Left lobe of liver (tissue), 2 donors: ENCODE measurements around the gene ZNF879. TPM values are rescaled to one million over a fixed set of nuclear protein-coding genes. Genes with fewer than 3 reads are reported as not detected.
A peak's percentile ranks its signal among the peaks of the same experiment; 100 is the strongest.

Experiments
- ATAC-seq: fragments of 200-7000 bp; cut with Tn5 transposase; one replicate; pipeline ENCODE4 v1.9.1; 2020; ENCODE audit warnings: mild to moderate bottlenecking, moderate library complexity
- DNase-seq: peaks from one replicate; pipeline ENCODE4 v3.0.0-alpha.2; 2020; ENCODE audit warnings: low spot score
- total RNA-seq: library from RNA; stranded (reverse); gene quantifications from one replicate; pipeline ENCODE4 v1.2.1, GENCODE V29; 2021
- donor health status: DM: no; HTN: no; CAD: no; lungs with moderate emphysema.
- donor health status: DM: no; HTN: yes; CAD: no.

ZNF879 gene
- total RNA-seq, 1 donor from 2014 or later = 0.98 TPM

DNA sequence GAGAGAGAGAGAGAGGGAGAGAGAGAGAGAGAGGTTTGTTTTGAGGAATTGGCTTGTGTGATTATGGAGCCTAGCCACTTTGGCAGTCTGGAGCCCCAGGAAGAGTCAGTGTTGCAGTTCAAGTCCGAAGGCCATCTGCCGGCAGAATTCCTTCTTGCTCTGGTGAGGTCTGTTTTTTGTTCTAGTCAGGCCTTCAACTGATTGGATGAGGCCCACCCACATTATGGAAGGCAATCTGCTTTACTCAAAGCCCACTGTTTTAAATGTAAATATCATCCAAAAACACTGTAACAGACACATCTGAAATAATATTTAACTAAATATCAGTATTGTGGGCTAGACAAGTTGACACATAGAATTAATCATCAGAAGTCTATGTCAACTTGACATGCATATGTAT, 17.0 kb upstream of the ZNF879 start:
- no peak for DNase-seq
- ATAC-seq = no peak

DNA sequence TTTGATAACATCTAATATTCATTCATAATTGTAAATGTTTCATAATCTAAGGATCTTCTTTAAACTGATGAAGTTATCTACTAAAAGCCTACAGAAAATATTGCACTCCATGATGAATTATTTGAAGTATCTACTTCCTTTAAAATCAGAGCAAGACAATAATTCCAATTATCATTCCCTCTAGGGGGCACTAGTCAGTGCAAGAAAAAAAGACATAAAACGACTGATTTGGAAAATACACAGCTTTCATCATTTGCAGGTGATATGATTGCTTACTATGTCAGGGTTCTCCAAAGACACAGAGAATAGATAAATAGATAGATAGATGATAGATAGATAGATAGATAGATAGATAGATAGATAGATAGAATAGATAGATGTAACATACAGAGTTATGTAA, 14.9 kb upstream of the ZNF879 start:
- DNase-seq (no peak), ATAC-seq (no peak)

DNA sequence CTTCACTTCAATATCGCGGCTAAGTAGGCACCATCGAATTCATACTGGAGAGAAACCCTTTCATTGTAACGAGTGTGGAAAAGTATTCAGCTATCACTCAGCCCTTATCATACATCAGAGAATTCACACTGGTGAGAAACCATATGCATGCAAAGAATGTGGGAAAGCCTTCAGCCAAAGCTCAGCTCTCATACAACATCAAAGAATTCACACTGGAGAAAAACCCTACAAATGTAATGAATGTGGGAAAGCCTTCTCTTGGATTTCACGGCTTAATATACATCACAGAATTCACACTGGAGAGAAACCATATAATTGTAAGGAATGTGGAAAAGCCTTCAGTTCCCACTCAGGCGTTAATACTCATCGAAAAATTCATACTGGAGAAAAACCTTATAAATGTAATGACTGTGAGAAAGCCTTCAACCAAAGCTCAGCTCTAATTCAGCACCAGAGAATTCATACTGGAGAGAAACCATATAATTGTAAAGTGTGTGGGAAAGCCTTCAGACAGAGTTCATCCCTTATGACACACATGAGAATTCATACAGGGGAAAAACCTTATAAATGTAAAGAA, 9.5 kb downstream of the ZNF879 start:
- DNase-seq (no peak), ATAC-seq (no peak)

DNA sequence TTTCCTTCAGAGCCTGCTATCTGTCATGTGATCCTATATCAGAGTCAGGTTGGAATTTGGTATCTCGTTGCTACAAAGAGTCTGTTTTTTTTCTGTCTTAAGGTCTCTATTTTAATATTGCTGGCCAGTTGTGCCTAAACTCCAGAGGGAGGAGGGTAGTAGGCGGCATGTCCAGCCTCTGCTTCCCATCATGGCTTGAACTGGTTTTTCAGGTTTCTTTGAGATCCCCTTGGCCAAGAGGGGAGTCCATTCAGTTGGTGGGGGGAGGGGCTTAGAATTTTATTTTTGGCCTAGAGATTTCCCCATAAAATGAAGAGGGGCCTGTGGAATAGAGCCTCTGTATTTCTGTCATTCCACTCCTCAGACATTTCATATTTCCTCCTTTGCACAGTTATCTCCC, 21.2 kb downstream of the ZNF879 start:
- ATAC-seq (no peak), DNase-seq (no peak)

DNA sequence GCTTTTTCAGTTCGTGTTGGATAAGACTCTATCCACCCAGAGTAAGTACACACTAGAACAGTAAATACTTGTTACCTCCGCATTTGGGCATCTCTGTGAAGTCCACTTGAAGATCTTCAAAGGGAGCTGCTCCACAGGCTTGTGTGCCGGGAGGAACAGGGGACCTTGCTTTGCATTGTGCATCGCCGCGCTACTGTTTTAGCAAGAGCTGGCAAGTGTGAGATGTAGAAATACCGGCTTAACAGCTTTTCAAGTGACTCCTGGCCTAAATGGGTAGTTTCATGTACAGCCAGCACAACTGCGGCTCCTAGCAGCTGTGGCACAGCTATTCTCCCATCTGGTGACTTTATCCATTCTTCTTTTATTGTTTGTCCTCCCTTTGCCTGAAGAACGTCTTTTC, 28.2 kb downstream of the ZNF879 start:
- DNase-seq = no peak
- ATAC-seq = no peak

DNA sequence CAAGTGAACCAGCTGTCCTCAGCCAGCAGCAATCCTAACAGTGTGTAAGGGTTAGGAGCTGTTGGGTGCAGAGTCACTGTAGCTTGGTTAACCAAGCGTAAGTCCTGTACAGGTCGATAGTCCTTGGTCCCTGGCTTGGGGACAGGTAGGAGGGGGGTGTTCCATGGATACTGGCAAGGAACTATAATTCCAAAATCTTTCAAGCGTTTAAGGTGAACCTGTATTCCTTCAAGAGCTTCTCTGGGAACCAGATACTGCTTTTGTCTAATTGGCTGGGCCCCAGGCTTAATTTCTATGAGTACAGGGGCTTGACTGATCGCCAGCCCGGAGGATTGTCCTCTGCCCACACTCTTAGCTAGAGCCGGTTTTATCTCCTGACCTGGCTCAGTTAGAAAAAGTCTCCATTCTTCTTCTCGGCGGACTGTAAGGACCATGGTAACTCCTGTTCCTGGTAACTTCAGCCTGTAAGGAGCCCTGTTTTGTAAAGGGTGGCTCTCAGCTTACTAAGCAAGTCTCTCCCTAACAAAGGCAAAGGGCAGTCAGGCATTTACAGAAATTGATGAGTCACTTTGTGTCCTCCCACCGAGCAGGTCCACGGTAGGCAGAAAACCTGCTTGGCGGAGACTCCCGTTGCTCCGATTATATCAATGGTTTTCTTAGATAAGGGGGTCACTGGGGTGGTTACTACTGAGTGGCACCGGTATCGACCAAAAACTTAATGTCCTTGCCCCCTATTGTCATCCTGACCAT, 30.6 kb downstream of the ZNF879 start:
- DNase-seq = no peak
- no peak for ATAC-seq

DNA sequence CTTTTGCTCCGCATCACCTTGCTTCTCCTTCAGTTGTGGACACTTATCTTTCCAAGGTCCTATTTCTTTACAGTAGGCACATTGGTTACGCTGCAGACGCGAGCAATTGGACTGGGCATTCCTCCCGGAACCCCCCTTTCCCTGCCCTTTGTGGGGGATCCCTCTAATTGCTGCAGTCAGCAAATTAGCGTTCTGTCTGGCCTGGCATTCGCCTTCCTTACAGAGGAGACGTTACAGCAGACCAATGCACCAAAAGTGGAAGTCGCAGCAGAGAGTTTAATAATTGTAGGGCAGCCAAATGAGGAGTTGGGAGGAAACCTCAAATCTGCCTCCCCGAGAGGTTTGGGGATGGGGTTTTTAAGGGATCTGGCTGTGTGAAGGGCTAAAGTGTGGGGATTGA, 31.3 kb downstream of the ZNF879 start:
- ATAC-seq = no peak
- no peak for DNase-seq

DNA sequence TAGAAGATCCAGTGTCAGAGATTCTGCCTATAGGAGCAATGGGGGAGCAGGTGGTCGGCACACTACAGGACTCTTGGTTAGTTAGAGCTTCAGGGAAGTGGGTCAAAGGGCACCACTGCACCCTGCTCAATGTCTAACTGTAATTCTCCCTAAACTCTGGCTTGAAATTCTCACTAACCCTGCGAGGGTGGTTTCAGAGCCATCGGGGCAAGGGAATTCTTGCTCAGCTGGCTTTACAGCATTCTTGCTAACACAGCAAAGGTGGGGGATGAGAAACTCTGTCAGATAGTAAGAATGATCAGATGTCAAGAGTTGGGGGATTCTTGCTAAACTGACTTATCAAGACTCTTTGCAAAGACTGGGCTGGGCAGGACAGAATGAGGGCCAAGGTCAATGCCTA, 31.8 kb downstream of the ZNF879 start:
- ATAC-seq (no peak), DNase-seq (no peak)

DNA sequence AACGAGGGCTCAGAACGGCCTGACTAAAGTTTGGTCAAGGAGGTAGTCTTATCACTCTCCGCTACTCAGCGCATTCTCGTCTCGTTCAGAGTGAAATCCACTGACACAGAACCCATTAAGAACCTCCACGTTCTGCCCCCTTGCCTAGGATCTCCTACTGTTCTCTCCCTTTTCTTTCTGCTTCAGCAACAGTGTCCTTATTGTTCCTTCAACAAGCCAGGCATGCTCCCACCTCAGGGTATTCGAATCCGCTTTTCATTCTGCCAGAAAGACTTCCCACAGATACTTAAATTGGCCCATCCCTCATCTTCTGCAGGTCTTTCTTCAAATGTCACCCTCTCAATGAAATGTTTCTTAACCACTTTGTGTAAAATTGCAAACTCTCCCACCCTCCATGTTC, 32.2 kb downstream of the ZNF879 start:
- ATAC-seq = no peak
- no peak for DNase-seq

DNA sequence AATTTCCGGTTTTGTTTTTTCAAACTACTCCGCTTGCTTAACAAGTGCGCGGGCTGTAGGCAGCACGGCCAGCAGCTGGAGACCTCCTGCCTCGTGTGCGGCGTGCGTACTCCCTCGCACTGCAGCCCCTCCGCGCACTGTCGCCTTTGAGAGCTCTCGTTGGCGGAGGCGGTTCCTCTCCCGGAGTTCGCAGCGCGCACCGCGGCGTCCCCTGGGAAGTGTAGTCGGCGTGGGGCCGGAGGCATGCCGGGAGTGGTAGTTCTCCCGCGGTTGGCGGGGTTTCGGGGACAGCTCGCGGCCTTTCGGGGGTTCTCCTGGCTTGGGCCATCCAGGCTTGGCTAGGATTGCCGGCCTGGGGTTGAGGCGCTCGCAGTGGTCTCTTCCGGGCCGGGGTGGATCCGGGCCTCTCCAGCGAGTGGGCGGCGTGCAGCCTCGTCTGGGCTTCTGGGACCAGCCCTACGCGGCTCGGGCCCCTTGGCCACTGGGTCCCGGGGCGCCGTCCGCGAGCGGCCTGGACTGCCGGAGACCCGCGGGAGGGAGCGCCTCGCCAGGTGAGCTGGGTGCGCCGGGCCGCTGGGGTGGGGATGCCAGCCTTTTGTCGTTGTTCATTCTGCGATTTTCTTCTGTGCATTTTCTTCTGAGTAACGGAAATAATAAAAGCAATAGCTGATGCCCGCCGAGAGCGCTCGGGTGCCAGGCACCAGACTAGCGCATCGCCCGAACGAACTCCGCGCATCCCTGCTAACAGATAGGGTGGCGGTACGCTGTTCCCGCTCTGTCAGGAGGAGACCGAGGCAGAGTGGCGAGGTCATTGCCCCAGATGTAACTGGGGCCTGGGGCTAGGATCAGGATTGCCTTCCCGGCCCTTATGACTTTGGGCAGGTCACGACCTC, 36.8 kb downstream of the ZNF879 start, which contains the start of gene ZNF354C:
ZNF354C (plus strand) TSS at position 258 of the 893 bp plus-strand sequence. CDS start 1,696 bp downstream, outside the sequence.
- ATAC-seq = peak; percentile 99
- DNase-seq = peak; percentile 90

DNA sequence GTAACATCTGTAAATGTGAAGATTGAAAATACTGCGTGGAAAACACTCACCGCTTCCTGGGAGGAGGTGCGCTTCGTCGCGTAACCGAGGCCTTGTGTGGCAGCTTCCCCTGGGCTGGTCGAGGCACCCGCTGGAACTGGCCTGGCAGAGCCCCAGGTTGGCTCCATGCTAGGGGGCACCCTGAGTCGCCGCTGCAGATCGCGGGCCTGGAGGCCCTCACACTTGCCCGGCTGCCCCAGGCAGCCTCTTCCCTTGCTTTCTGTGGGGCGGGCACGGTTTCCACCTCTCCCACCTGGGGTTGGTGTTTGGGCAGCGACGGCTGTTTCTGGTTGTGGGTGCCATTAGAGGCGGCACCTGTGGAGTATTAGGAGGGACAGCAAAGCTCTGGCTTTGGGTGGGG, 37.4 kb downstream of the ZNF879 start:
- DNase-seq (no peak), ATAC-seq (no peak)

DNA sequence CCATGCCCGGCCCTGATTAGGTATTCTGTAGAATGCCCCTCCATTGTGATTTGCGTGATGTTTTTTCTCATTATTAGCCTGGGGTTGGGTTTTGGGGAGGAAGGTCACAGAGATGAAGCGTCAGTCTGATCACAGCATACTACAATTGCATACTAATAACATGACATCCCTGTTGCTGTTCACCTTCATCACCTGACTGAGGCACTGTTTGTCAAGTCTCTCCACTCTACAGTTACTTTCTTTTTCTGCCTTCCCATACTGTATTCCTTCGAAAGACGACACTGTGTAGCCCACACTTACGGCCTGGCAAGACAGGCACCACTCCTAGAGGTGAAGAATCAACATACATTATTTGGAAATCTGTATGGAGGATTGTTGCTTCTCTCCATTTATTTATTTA, 42.1 kb downstream of the ZNF879 start:
- ATAC-seq (no peak), DNase-seq (no peak)

DNA sequence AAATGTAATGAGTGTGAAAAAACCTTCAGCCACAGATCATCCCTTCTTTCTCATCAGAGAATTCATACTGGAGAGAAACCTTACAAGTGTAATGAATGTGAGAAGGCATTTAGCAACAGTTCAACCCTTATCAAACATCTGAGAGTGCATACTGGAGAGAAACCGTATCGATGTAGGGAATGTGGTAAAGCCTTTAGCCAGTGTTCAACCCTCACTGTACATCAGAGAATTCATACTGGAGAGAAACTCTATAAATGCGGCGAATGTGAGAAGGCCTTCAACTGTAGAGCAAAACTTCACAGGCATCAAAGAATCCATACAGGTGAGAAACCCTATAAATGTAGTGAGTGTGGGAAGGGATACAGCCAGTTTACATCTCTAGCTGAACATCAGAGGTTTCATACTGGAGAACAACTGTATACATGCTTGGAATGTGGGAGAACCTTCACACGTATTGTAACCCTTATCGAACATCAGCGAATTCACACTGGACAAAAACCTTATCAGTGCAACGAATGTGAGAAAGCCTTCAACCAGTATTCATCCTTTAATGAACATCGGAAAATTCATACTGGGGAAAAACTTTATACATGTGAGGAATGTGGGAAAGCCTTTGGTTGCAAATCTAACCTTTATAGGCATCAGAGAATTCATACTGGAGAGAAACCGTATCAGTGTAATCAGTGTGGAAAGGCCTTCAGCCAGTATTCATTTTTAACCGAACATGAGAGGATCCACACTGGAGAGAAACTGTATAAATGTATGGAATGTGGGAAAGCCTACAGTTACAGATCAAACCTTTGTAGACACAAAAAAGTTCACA, 55.8 kb downstream of the ZNF879 start:
- ATAC-seq (no peak), DNase-seq (no peak)

DNA sequence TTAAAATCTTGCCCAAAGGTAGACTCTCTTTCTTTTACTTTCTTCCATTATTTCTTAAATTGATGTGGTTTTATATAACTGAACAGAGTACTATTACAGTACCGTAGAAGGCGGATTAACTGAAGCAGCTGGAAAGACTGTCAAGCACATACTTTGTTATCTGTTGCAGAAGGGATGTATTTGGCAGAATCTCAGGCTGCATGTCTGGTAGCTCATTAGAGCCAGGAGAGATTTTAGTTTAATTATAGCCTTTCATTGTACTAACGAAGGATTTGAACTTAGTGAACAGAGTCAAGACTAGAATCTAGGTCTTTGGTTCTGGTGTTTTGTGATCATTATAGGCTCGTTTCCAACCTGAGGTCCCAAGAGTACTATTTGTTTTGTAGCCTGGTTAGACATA, 57.1 kb downstream of the ZNF879 start:
- DNase-seq (no peak), ATAC-seq (no peak)

Other genes with a start within 250 kb of the ZNF879 start
- gene ZNF354B, start 163.9 kb upstream of the ZNF879 start, total RNA-seq = 4.6 TPM
- 0.63 TPM for gene ZFP2, start 127.9 kb upstream of the ZNF879 start, total RNA-seq
- 0.18 TPM for gene ZNF454, start 82.6 kb upstream of the ZNF879 start, total RNA-seq
- not detected for gene GRM6, start 28.5 kb upstream of the ZNF879 start, total RNA-seq
- 1.3 TPM for gene ZNF354C, start 36.6 kb downstream of the ZNF879 start, total RNA-seq